GM12878 (cell line): ENCODE results near the gene TMEM259. TPM values are rescaled to one million over a fixed set of nuclear protein-coding genes. Genes with fewer than 3 reads are reported as not detected.

Experiments
- GABPA ChIP-seq: IDR thresholded peaks from 2 replicates; pipeline ENCODE4 v1.6.1; 2014; ENCODE audit warnings: antibody characterized with exemption, low read depth, mild to moderate bottlenecking, inconsistent platforms
- TARDBP ChIP-seq: IDR thresholded peaks from 2 replicates; pipeline ENCODE4 v1.6.1; 2016; ENCODE audit warnings: borderline replicate concordance
- polyA plus RNA-seq, 11 experiments: library from polyadenylated mRNA; depleted of rRNA in 4 of 11; unstranded in 6 of 11; stranded (reverse) in 5 of 11; fragments of >200 nt; fragmentation: Nextera tagmentation in 4 of 11; fragmentation: Illumina TruSeq in 1 of 11; extraction: Ambion mirVana in 4 of 11; extraction: Trizol in 1 of 11; gene quantifications; 1 replicate in 1 of 11; 2 replicates in 10 of 11; pipeline versions ENCODE4 v1.2.1 to v1.2.3, GENCODE V29; 2011 to 2016; ENCODE audit warnings: inconsistent platforms in 2 of 11, missing spikeins in 2 of 11, low read depth in 1 of 11
- total RNA-seq, 4 experiments: library from RNA; depleted of rRNA in 3 of 4; stranded (reverse); fragments of >200 nt in 3 of 4; fragmentation: Illumina TruSeq in 1 of 4; extraction: Trizol in 1 of 4; gene quantifications; 2 replicates each; pipeline versions ENCODE4 v1.2.1 to v1.2.3, GENCODE V29; 2013 to 2021
- TF ChIP-seq, protein P1 (sequence below): fragments of 450-650 bp; formaldehyde crosslinking; IDR thresholded peaks from 2 replicates; pipeline ENCODE4 v1.4.0; 2020; ENCODE audit warnings: mild to moderate bottlenecking, moderate library complexity
- TF ChIP-seq, protein P2 (sequence below), 3 experiments: IDR thresholded peaks in 2 of 3; conservative IDR thresholded peaks in 1 of 3; 2 replicates each; pipeline ENCODE4 v1.5.1; 2011; ENCODE audit warnings: low read depth in 3 of 3, low read length in 3 of 3, mild to moderate bottlenecking in 3 of 3, control low read depth in 2 of 3, moderate library complexity in 2 of 3, inconsistent platforms in 1 of 3, mixed read lengths in 1 of 3; ENCODE audit not compliant: control insufficient read depth in 2 of 3, insufficient read depth in 1 of 3; ENCODE audit errors: extremely low read depth in 1 of 3

TMEM259 gene
- total and polyA plus RNA-seq, 10 of the 15 experiments (the other 5 are each of a cell fraction or from before 2014, with no cell fraction given), result 0.43 to 184 (median 62.0) TPM

DNA sequence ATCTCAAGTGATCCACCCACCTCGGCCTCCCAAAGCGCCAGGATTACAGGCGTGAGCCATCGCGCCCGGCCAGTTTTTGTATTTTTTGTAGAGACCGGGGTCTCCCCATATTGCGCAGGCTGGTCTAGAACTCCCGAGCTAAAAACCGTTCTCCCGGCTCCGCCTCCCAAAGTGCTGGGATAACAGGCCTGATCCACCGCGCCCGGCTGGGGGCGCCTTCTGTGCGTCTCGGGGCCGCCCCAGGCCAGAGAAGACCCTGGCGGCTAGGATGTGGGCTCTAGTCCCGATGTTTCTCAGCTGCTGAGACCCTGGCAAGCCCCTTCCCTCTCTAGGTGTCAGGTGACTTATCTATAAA, 49.6 kb upstream of the TMEM259 start (continued):
- no peak for TF ChIP-seq TARDBP
- TF ChIP-seq, protein P1, sequence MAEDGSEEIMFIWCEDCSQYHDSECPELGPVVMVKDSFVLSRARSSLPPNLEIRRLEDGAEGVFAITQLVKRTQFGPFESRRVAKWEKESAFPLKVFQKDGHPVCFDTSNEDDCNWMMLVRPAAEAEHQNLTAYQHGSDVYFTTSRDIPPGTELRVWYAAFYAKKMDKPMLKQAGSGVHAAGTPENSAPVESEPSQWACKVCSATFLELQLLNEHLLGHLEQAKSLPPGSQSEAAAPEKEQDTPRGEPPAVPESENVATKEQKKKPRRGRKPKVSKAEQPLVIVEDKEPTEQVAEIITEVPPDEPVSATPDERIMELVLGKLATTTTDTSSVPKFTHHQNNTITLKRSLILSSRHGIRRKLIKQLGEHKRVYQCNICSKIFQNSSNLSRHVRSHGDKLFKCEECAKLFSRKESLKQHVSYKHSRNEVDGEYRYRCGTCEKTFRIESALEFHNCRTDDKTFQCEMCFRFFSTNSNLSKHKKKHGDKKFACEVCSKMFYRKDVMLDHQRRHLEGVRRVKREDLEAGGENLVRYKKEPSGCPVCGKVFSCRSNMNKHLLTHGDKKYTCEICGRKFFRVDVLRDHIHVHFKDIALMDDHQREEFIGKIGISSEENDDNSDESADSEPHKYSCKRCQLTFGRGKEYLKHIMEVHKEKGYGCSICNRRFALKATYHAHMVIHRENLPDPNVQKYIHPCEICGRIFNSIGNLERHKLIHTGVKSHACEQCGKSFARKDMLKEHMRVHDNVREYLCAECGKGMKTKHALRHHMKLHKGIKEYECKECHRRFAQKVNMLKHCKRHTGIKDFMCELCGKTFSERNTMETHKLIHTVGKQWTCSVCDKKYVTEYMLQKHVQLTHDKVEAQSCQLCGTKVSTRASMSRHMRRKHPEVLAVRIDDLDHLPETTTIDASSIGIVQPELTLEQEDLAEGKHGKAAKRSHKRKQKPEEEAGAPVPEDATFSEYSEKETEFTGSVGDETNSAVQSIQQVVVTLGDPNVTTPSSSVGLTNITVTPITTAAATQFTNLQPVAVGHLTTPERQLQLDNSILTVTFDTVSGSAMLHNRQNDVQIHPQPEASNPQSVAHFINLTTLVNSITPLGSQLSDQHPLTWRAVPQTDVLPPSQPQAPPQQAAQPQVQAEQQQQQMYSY (CRISPR knock-in tag), result no peak
- TF ChIP-seq, protein P2, sequence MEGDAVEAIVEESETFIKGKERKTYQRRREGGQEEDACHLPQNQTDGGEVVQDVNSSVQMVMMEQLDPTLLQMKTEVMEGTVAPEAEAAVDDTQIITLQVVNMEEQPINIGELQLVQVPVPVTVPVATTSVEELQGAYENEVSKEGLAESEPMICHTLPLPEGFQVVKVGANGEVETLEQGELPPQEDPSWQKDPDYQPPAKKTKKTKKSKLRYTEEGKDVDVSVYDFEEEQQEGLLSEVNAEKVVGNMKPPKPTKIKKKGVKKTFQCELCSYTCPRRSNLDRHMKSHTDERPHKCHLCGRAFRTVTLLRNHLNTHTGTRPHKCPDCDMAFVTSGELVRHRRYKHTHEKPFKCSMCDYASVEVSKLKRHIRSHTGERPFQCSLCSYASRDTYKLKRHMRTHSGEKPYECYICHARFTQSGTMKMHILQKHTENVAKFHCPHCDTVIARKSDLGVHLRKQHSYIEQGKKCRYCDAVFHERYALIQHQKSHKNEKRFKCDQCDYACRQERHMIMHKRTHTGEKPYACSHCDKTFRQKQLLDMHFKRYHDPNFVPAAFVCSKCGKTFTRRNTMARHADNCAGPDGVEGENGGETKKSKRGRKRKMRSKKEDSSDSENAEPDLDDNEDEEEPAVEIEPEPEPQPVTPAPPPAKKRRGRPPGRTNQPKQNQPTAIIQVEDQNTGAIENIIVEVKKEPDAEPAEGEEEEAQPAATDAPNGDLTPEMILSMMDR (IDR thresholded peaks at IDR 0.05 in 2 of 3, conservative IDR thresholded peaks at IDR 0.05 in 1 of 3; ENCODE audit: control insufficient read depth in 2 of 3, extremely low read depth in 1 of 3, insufficient read depth in 1 of 3, low read depth in 3 of 3, low read length in 3 of 3), result no peak
- TF ChIP-seq GABPA, result no peak
